IMR-90 (cell line): Measurements from ENCODE around the gene PLCB4. TPM values are rescaled to one million over a fixed set of nuclear protein-coding genes. Genes with fewer than 3 reads are reported as not detected.

Source experiments
- ATAC-seq: fragments of 200-7000 bp; cut with Tn5 transposase; 2 replicates; pipeline ENCODE4 v1.9.1; 2020; ENCODE audit warnings: low read depth, mild to moderate bottlenecking, moderate library complexity
- BruUV-seq: library from RNA; stranded (reverse); fragments of 400-500 nt; replicated peaks from 2 replicates; lab custom pipeline; 2021; lab: Mats Ljungman, UMichigan
- CTCF ChIA-PET: fragments of 300-600 bp; formaldehyde crosslinking; extraction: SDS; loops from one replicate; lab custom pipeline; 2021; ENCODE audit warnings: antibody characterized with exemption; lab: Yijun Ruan, JAX
- POLR2A ChIA-PET: fragments of 300-600 bp; sonication (Branson Sonifier 250); formaldehyde crosslinking; loops from one replicate; lab custom pipeline; 2022; ENCODE audit warnings: antibody characterized with exemption; ENCODE audit not compliant: unreplicated experiment; lab: Charles Lee
- DNase-seq: peaks from one replicate; pipeline ENCODE4 v3.0.0; 2013
- H2AFZ ChIP-seq: replicated peaks from 2 replicates; pipeline ENCODE3; 2013; ENCODE audit warnings: low read length, mild to moderate bottlenecking; ENCODE audit not compliant: poor library complexity
- H2AK5ac ChIP-seq: 2 replicates; pipeline ENCODE4 v1.6.1; 2013; ENCODE audit warnings: low read depth, low read length, inconsistent platforms
- H2AK9ac ChIP-seq: replicated peaks from 2 replicates; pipeline ENCODE3; 2013; ENCODE audit warnings: mild to moderate bottlenecking, low read depth, low read length, moderate library complexity; ENCODE audit not compliant: poor library complexity
- H2BK120ac ChIP-seq: 2 replicates; pipeline ENCODE4 v1.6.1; 2013; ENCODE audit warnings: low read depth, low read length, inconsistent platforms
- H2BK15ac ChIP-seq: 3 replicates; pipeline ENCODE4 v1.6.1; 2013; ENCODE audit warnings: low read depth, low read length, inconsistent platforms
- H2BK20ac ChIP-seq: 2 replicates; pipeline ENCODE4 v1.6.1; 2013; ENCODE audit warnings: low read depth, mild to moderate bottlenecking, inconsistent platforms, low read length, moderate library complexity
- H2BK5ac ChIP-seq: 2 replicates; pipeline ENCODE4 v1.6.1; 2013; ENCODE audit warnings: mild to moderate bottlenecking, low read depth, low read length, inconsistent platforms; ENCODE audit not compliant: poor library complexity, severe bottlenecking
- H3K14ac ChIP-seq: replicated peaks from 2 replicates; pipeline ENCODE4 v1.6.1; 2013; ENCODE audit warnings: low read depth, low read length, inconsistent platforms
- H3K18ac ChIP-seq: 2 replicates; pipeline ENCODE4 v1.6.1; 2013; ENCODE audit warnings: low read depth, low read length, control low read depth
- H3K23ac ChIP-seq: 2 replicates; pipeline ENCODE4 v1.6.1; 2013; ENCODE audit warnings: low read depth, low read length, inconsistent platforms
- H3K27ac ChIP-seq: 2 replicates; pipeline ENCODE4 v1.5.1; 2013; ENCODE audit warnings: mild to moderate bottlenecking, control low read depth, low read length; ENCODE audit not compliant: insufficient read depth
- H3K27me3 ChIP-seq: 2 replicates; pipeline ENCODE4 v1.6.1; 2013; ENCODE audit warnings: low read length; ENCODE audit not compliant: control insufficient read depth, insufficient read depth
- H3K36me3 ChIP-seq: 2 replicates; pipeline ENCODE4 v1.6.1; 2013; ENCODE audit warnings: low read length, mixed read lengths; ENCODE audit not compliant: control insufficient read depth, insufficient read depth
- H3K4ac ChIP-seq: 2 replicates; pipeline ENCODE4 v1.6.1; 2013; ENCODE audit warnings: low read depth, low read length, inconsistent platforms
- H3K4me1 ChIP-seq: 2 replicates; pipeline ENCODE4 v1.6.1; 2013; ENCODE audit warnings: low read length, mixed read lengths; ENCODE audit not compliant: control insufficient read depth, insufficient read depth
- H3K4me2 ChIP-seq: 2 replicates; pipeline ENCODE4 v1.6.1; 2013; ENCODE audit warnings: low read depth, mild to moderate bottlenecking, control low read depth, low read length, moderate library complexity
- H3K4me3 ChIP-seq: 2 replicates; pipeline ENCODE4 v1.5.1; 2013; ENCODE audit warnings: low read depth, mild to moderate bottlenecking, control low read depth, low read length, moderate library complexity; ENCODE audit not compliant: insufficient read depth
- H3K56ac ChIP-seq: 2 replicates; pipeline ENCODE4 v1.6.1; 2013; ENCODE audit warnings: low read length, inconsistent platforms; ENCODE audit not compliant: insufficient read depth; ENCODE audit errors: extremely low read depth
- H3K79me1 ChIP-seq, 2 experiments: 2 replicates each; pipeline ENCODE4 v1.6.1; 2013; ENCODE audit warnings: low read length in 2 of 2, inconsistent platforms in 1 of 2, low read depth in 1 of 2
- H3K9ac ChIP-seq: 2 replicates; pipeline ENCODE4 v1.6.1; 2013; ENCODE audit warnings: low read depth, low read length, control low read depth
- H3K9me1 ChIP-seq: 2 replicates; pipeline ENCODE4 v1.6.1; 2013; ENCODE audit warnings: low read length, inconsistent platforms; ENCODE audit not compliant: insufficient read depth
- H3K9me3 ChIP-seq: 2 replicates; pipeline ENCODE4 v1.6.1; 2013; ENCODE audit warnings: low read length; ENCODE audit not compliant: control insufficient read depth, insufficient read depth
- H4K20me1 ChIP-seq: 2 replicates; pipeline ENCODE4 v1.6.1; 2013; ENCODE audit warnings: low read length, inconsistent platforms; ENCODE audit not compliant: insufficient read depth
- H4K5ac ChIP-seq: 2 replicates; pipeline ENCODE4 v1.6.1; 2013; ENCODE audit warnings: mild to moderate bottlenecking, low read depth, low read length, control low read depth
- H4K8ac ChIP-seq, 2 experiments: 2 replicates each; pipeline ENCODE4 v1.6.1; 2013; ENCODE audit warnings: low read depth in 2 of 2, low read length in 2 of 2, control low read depth in 1 of 2, inconsistent platforms in 1 of 2
- H4K91ac ChIP-seq: 2 replicates; pipeline ENCODE4 v1.6.1; 2013; ENCODE audit warnings: low read depth, low read length, inconsistent platforms; ENCODE audit not compliant: insufficient read depth
- ELK1 ChIP-seq: fragments of 150-350 bp; IDR thresholded peaks from 2 replicates; pipeline ENCODE4 v1.6.1; 2016; ENCODE audit warnings: low read depth, mild to moderate bottlenecking, low read length, moderate library complexity, borderline replicate concordance
- MAZ ChIP-seq: IDR thresholded peaks from 2 replicates; pipeline ENCODE4 v1.6.1; 2012; ENCODE audit warnings: low read depth, mild to moderate bottlenecking, low read length, improper control_type of control experiment, moderate library complexity, borderline replicate concordance
- POLR2A ChIP-seq: IDR thresholded peaks from 2 replicates; pipeline ENCODE4 v1.6.1; 2012; ENCODE audit warnings: mild to moderate bottlenecking, low read depth, low read length
- RFX5 ChIP-seq: IDR thresholded peaks from 2 replicates; pipeline ENCODE4 v1.8.0; 2012; ENCODE audit warnings: low read depth, mild to moderate bottlenecking, low read length, moderate library complexity
- WGBS, 2 experiments: methylation state at CpG; one replicate each; pipeline versions ENCODE4 v1.1.5 to v1.1.7; 2013; ENCODE audit warnings: missing lambda C conversion rate in 2 of 2; ENCODE audit not compliant: insufficient read length in 1 of 2; ENCODE audit errors: extremely low coverage in 2 of 2; 5-methylcytosine and 5-hydroxymethylcytosine counted together
- dilution Hi-C: fragments of 300-500 bp; cut with HindIII; formaldehyde crosslinking; loops from one replicate; pipeline ENCODE4 v1.14.3; 2018; ENCODE audit warnings: low sequenced_read_pairs; ENCODE audit not compliant: unreplicated experiment
- in situ Hi-C: fragments of 300-500 bp; cut with MboI; formaldehyde crosslinking; loops from 3 replicates; pipeline ENCODE4 v1.14.3; 2019; ENCODE audit warnings: low sequenced_read_pairs, inconsistent platforms, mixed read lengths
- intact Hi-C: fragments of 100-400 bp; cut with micrococcal nuclease; formaldehyde crosslinking; loops from 2 replicates; pipeline ENCODE4 v1.10.0; 2022
- polyA plus RNA-seq, 3 experiments: library from polyadenylated mRNA; depleted of rRNA; stranded (reverse); fragments of >200 nt; gene quantifications; 2 replicates each; pipeline ENCODE4 v1.2.3, GENCODE V29; 2012; ENCODE audit warnings: low replicate concordance in 1 of 3
- total RNA-seq: library from RNA; depleted of rRNA; stranded (reverse); fragments of >200 nt; gene quantifications from 2 replicates; pipeline ENCODE4 v1.2.3, GENCODE V29; 2012

The PLCB4 gene
- total and polyA plus RNA-seq, 2 of the 4 experiments (the other 2 are of a cell fraction): 12.5 to 24.0 TPM

- H4K5ac ChIP-seq: no peak overlapping the region
- dilution Hi-C loops: no loop called here
These were observed 431.2 kb downstream of the PLCB4 start for GRCh38 chr20:9500121-9500520.

More at GRCh38 chr20:9500121-9500520, 431.2 kb downstream of the PLCB4 start:
- Histone ChIP-seq H3K36me3 (no peaks in the 10 kb centered on the region), H4K91ac (no peak overlapping the region), H2AK9ac (no peak overlapping the region), H2AFZ (no peak overlapping the region), H3K4me1 (no peaks in the 10 kb centered on the region), H2BK20ac (no peak overlapping the region), H3K14ac (no peak overlapping the region), H4K20me1 (no peaks in the 10 kb centered on the region), H3K4me3 (no peak overlapping the region), H3K4ac (no peak overlapping the region), H3K27ac (no peak overlapping the region), H2BK120ac (no peak overlapping the region), H3K56ac (no peak overlapping the region), H3K18ac (no peak overlapping the region), H3K4me2 (no peak overlapping the region), H3K9ac (no peak overlapping the region), H3K79me1 (no peaks in the 10 kb centered on the region), H4K8ac (no peak overlapping the region), H3K27me3 (peaks cover 13% of the 10 kb centered on the region), H3K9me3 (no peaks in the 10 kb centered on the region), H2AK5ac (no peak overlapping the region), H2BK5ac (no peak overlapping the region), H3K9me1 (no peaks in the 10 kb centered on the region), H3K23ac (no peak overlapping the region), H2BK15ac (no peak overlapping the region)
- CTCF ChIA-PET: no interaction called here
- WGBS, 2 experiments: no CpG with 5 or more reads among the region's 2 CpGs
- TF ChIP-seq MAZ: no peak
- no peak for TF ChIP-seq RFX5
- no peak for TF ChIP-seq POLR2A
- TF ChIP-seq ELK1: no peak
- DNase-seq: peak; percentile 16
- POLR2A ChIA-PET: no interaction called here
- in situ Hi-C loops: no loop called here
- intact Hi-C loops: no loop called here
- BruUV-seq: no TSS peak
- no peak for ATAC-seq
